ENCODE results near the gene EPN2. TPM values are rescaled to one million over a fixed set of nuclear protein-coding genes. Genes with fewer than 3 reads are reported as not detected.

EPN2 gene
- total RNA-seq, 4 donors from 2014 or later, result 20.4 to 39.0 (median 31.6) TPM

DNA sequence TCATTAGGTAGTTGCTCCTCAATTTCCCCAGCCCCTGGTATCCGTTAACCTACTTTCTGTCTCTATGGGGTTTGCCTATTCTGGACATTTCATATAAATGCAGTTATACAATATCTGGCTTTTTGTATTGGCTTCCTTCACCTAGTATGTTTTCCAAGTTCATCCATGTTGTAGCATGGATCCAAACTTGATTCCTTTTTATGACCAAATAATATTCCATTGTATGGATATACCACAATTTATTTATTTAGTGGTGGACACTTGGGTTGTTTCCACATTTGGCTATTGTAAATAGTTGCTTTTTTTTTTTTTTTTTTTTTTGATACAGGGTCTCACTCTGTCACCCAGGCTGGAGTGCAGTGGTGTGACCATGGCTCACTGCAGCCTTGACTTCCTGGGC, 15.9 kb downstream of the EPN2 start:
- TF ChIP-seq CTCF (IDR thresholded peaks at IDR 0.05; ENCODE audit: low read depth), result no peak

- TF ChIP-seq CTCF (IDR thresholded peaks at IDR 0.05; ENCODE audit: low read depth), result no peak
These were observed 17.5 kb downstream of the EPN2 start for GRCh38 chr17:19254651-19255050.

DNA sequence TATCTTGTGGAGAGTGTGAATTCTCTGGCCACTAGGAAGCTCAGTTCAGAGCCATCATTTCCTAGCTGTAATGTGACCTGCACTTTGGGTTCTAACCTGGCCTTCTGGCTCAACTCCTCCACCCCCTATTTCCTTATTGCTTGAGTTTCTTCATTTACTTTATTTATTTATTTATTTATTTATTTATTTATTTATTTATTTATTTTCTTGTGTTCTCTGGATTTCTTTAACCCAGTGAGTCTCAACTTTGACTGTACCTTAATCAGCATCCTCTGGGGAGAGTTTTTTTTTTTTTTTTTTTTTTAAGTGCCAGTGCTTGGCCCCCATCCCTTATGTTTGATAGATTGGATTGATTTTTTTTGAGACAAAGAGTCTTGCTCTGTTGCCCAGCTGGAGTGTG, 18.1 kb downstream of the EPN2 start:
- no peak for TF ChIP-seq CTCF (IDR thresholded peaks at IDR 0.05; ENCODE audit: low read depth)

DNA sequence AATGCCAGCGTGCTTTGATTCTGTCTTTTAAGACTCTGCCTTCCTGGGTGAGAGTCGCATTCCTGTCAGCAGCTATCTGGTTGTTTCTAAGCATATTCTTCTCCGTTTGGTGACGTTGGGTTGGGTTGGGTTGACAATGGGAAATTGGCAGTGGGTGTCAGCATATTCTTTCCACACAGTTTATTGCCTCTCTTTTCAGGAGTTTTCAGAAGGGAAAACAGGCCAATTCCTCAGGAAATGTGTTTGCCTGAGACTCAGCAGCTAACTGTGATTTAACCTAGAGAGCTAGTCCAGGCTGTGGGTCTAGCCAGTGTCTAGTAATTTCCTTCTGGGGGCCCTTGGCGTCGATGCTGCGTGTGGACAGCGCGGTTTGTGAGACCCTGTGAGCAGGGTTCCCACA, 21.2 kb downstream of the EPN2 start:
- TF ChIP-seq CTCF (IDR thresholded peaks at IDR 0.05; ENCODE audit: low read depth), result no peak

DNA sequence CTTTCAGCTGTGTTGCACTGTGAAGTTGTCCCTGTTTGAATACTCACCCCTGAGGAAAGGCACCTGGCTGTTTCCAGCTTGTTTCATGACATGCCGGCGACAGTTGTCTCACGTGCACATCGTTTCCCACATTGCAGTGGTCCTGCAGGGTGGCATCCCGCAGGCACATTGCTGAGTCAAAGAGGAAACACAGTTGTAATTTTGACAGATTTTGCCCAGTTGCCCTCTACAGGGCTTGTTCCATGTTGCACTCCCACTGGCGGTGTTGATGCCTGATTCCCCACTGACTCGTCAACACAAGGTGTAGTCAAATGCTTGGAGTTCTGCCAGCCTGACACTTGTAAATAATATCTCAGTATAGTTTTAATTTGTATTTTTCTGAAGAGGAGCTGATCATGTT, 23.8 kb downstream of the EPN2 start:
- TF ChIP-seq CTCF (IDR thresholded peaks at IDR 0.05; ENCODE audit: low read depth), result no peak

DNA sequence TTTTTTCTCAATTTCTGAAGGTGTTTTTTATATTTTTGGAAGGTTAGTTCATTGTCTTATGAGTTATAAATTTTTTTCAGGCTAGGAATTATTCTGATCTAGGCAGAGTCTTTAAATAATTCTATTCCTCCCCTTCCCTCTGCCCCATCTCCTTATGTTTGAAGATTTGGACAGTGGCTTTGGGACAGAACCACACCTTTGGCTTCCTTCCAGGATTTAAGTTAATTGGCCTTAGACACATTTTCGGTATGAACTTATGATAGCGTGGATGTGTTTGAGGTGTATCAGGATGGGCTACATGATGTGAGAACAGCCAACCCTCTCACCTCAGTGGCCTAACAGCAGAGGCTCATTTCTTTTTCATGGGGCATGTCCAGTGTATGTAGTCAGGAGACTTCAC, 24.3 kb downstream of the EPN2 start:
- TF ChIP-seq CTCF (IDR thresholded peaks at IDR 0.05; ENCODE audit: low read depth), result no peak

GRCh38 chr17:19262650-19263631, 25.8 kb downstream of the EPN2 start:
- TF ChIP-seq CTCF (IDR thresholded peaks at IDR 0.05; ENCODE audit: low read depth), result no peak

All from subcutaneous adipose tissue (tissue), 4 donors.